Stomach smooth muscle (tissue), 2 donors: ENCODE measurements around the gene TWIST2.

Experiments used
- H3K27ac ChIP-seq: one replicate; pipeline ENCODE4 v1.7.0; 2013; ENCODE audit warnings: mild to moderate bottlenecking, low read length, inconsistent platforms
- H3K27me3 ChIP-seq, 2 donors: one replicate each; pipeline ENCODE4 v1.7.0; 2013; ENCODE audit warnings: low read length in 2 of 2; ENCODE audit not compliant: insufficient read depth in 2 of 2, control insufficient read depth in 1 of 2
- H3K36me3 ChIP-seq, 2 donors: one replicate each; pipeline ENCODE4 v1.7.0; 2013; ENCODE audit warnings: low read length in 2 of 2; ENCODE audit not compliant: control insufficient read depth in 2 of 2, insufficient read depth in 2 of 2
- H3K4me1 ChIP-seq: one replicate; pipeline ENCODE4 v1.7.0; 2013; ENCODE audit warnings: low read length; ENCODE audit not compliant: control insufficient read depth, insufficient read depth
- H3K4me3 ChIP-seq, 2 donors: one replicate each; pipeline ENCODE4 v1.7.0; 2013; ENCODE audit warnings: low read length in 2 of 2
- H3K9ac ChIP-seq, 2 donors: one replicate each; pipeline ENCODE4 v1.7.0; 2013; ENCODE audit warnings: low read length in 2 of 2, mild to moderate bottlenecking in 1 of 2
- H3K9me3 ChIP-seq, 2 donors: one replicate each; pipeline ENCODE4 v1.7.0; 2013; ENCODE audit warnings: low read length in 2 of 2; ENCODE audit not compliant: control insufficient read depth in 2 of 2
- donor health status: healthy.
- donor health status: Pancreatic carcinoma.

TWIST2 gene

GRCh38 chr2:238881353-238882081 lies 33.6 kb downstream of the TWIST2 start:
- no peak overlapping the region for H3K4me3 ChIP-seq
- no peaks in the 10 kb centered on the region for H3K27me3 ChIP-seq
- H3K9ac ChIP-seq: no peak overlapping the region
- no peaks in the 10 kb centered on the region for H3K9me3 ChIP-seq
- H3K27ac ChIP-seq: no peak overlapping the region
- peaks cover 5% of the 10 kb centered on the region for H3K4me1 ChIP-seq
- H3K36me3 ChIP-seq: no peaks in the 10 kb centered on the region

- Histone ChIP-seq H3K36me3 (peaks cover 0 to 2% of the 10 kb centered on the region in 2 donors), H3K27ac (no peak overlapping the region), H3K4me1 (peaks cover 5% of the 10 kb centered on the region), H3K9ac (no peak overlapping the region), H3K27me3 (no peaks in the 10 kb centered on the region), H3K9me3 (no peaks in the 10 kb centered on the region), H3K4me3 (no peak overlapping the region)
These were observed 34.3 kb downstream of the TWIST2 start for GRCh38 chr2:238882082-238882755.

GRCh38 chr2:238883421-238883901 lies 35.6 kb downstream of the TWIST2 start:
- H3K4me1 ChIP-seq: peaks cover 5% of the 10 kb centered on the region
- no peaks in the 10 kb centered on the region for H3K27me3 ChIP-seq
- no peak overlapping the region for H3K4me3 ChIP-seq
- no peak overlapping the region for H3K9ac ChIP-seq
- no peaks in the 10 kb centered on the region for H3K9me3 ChIP-seq
- H3K27ac ChIP-seq: no peak overlapping the region
- peaks cover 0 to 2% of the 10 kb centered on the region in 2 donors for H3K36me3 ChIP-seq

- no peak overlapping the region for H3K9ac ChIP-seq
- H3K4me1 ChIP-seq: peaks cover 5% of the 10 kb centered on the region
- peaks cover 0 to 2% of the 10 kb centered on the region in 2 donors for H3K36me3 ChIP-seq
- no peak overlapping the region for H3K27ac ChIP-seq
- no peaks in the 10 kb centered on the region for H3K27me3 ChIP-seq
- H3K9me3 ChIP-seq: no peaks in the 10 kb centered on the region
- no peak overlapping the region for H3K4me3 ChIP-seq
These were observed 36.4 kb downstream of the TWIST2 start for GRCh38 chr2:238884122-238884811.

GRCh38 chr2:238884812-238885408 lies 37.0 kb downstream of the TWIST2 start:
- Histone ChIP-seq H3K27ac (no peak overlapping the region), H3K36me3 (peaks cover 0 to 2% of the 10 kb centered on the region in 2 donors), H3K9me3 (no peaks in the 10 kb centered on the region), H3K4me1 (peaks cover 5% of the 10 kb centered on the region), H3K27me3 (no peaks in the 10 kb centered on the region), H3K4me3 (no peak overlapping the region), H3K9ac (no peak overlapping the region)

GRCh38 chr2:238886453-238887094 lies 38.7 kb downstream of the TWIST2 start:
- H3K9ac ChIP-seq: no peak overlapping the region
- H3K4me1 ChIP-seq: peaks cover 10% of the 10 kb centered on the region
- H3K4me3 ChIP-seq: no peak overlapping the region
- H3K36me3 ChIP-seq: peaks cover 0 to 2% of the 10 kb centered on the region in 2 donors
- H3K27ac ChIP-seq: no peak overlapping the region
- no peaks in the 10 kb centered on the region for H3K27me3 ChIP-seq
- H3K9me3 ChIP-seq: no peaks in the 10 kb centered on the region

GRCh38 chr2:238887616-238888015 lies 39.7 kb downstream of the TWIST2 start:
- Histone ChIP-seq H3K4me1 (peaks cover 9% of the 10 kb centered on the region), H3K4me3 (no peak overlapping the region), H3K27me3 (no peaks in the 10 kb centered on the region), H3K9me3 (no peaks in the 10 kb centered on the region), H3K27ac (no peak overlapping the region), H3K36me3 (peaks cover 0 to 2% of the 10 kb centered on the region in 2 donors), H3K9ac (no peak overlapping the region)

- Histone ChIP-seq H3K4me3 (no peak overlapping the region), H3K4me1 (peaks cover 9% of the 10 kb centered on the region), H3K27ac (no peak overlapping the region), H3K9me3 (no peaks in the 10 kb centered on the region), H3K36me3 (peaks cover 0 to 2% of the 10 kb centered on the region in 2 donors), H3K27me3 (no peaks in the 10 kb centered on the region), H3K9ac (no peak overlapping the region)
These were observed 40.9 kb downstream of the TWIST2 start for GRCh38 chr2:238888781-238889180.

- H3K9ac ChIP-seq: no peak overlapping the region
- peaks cover 17% of the 10 kb centered on the region for H3K4me1 ChIP-seq
- no peak overlapping the region for H3K27ac ChIP-seq
- H3K4me3 ChIP-seq: no peak overlapping the region
- no peaks in the 10 kb centered on the region for H3K27me3 ChIP-seq
- no peaks in the 10 kb centered on the region for H3K9me3 ChIP-seq
- H3K36me3 ChIP-seq: peaks cover 0 to 2% of the 10 kb centered on the region in 2 donors
These were observed 42.2 kb downstream of the TWIST2 start for GRCh38 chr2:238890131-238890530.
